ENCODE measurements around the gene KLF5.

KLF5 gene

GRCh38 chr13:73060251-73061160 is 1.7 kb downstream of the KLF5 start:
- DNase-seq, result no peak

DNA sequence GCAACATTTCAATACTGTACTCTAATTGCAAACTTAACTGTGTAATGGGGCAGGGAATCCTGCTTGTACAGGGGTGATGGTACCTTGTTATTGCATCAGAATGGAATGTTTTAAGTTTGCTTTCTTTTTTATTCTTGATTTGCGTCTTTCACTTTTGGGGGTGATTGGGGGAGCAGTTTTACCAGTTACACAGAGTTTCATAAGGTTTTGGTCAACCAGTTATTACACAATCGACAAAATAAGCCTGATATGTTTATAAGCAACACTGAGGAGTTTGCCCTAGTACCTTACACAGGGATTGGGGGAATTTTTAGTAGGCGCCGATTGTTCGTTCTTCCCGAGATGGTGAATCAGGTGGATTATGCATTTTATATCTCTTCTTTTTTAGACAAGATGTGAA is 2.7 kb downstream of the KLF5 start:
- DNase-seq, result no peak

DNA sequence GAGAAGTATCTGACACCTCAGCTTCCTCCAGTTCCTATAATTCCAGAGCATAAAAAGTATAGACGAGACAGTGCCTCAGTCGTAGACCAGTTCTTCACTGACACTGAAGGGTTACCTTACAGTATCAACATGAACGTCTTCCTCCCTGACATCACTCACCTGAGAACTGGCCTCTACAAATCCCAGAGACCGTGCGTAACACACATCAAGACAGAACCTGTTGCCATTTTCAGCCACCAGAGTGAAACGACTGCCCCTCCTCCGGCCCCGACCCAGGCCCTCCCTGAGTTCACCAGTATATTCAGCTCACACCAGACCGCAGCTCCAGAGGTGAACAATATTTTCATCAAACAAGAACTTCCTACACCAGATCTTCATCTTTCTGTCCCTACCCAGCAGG is 3.1 kb downstream of the KLF5 start:
- no peak for DNase-seq

- DNase-seq, result no peak
Measured at GRCh38 chr13:73062468-73062867, 3.7 kb downstream of the KLF5 start.

- no peak for DNase-seq
Measured at GRCh38 chr13:73063166-73063565, 4.4 kb downstream of the KLF5 start.

DNA sequence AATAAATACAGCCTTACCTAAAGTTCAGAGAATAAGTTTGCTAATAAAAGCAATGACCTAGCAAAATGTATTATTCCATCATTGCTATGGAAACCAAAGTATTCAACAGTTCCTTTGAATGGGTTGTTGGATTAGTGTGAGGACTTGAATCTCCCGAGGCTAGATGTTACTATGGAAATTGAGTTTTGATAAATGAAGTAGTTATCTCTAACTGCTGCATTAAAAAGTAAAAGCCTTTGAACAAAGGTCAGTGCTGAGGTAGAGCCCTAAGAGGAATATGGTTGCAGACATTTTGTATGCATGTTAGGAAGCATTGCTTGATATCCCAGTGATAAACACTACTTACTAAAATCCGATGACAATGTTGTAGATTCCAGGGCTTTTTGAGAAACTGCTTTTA is 6.2 kb downstream of the KLF5 start:
- no peak for DNase-seq

- no peak for DNase-seq
Measured at GRCh38 chr13:73065665-73066340, 7.0 kb downstream of the KLF5 start.

DNA sequence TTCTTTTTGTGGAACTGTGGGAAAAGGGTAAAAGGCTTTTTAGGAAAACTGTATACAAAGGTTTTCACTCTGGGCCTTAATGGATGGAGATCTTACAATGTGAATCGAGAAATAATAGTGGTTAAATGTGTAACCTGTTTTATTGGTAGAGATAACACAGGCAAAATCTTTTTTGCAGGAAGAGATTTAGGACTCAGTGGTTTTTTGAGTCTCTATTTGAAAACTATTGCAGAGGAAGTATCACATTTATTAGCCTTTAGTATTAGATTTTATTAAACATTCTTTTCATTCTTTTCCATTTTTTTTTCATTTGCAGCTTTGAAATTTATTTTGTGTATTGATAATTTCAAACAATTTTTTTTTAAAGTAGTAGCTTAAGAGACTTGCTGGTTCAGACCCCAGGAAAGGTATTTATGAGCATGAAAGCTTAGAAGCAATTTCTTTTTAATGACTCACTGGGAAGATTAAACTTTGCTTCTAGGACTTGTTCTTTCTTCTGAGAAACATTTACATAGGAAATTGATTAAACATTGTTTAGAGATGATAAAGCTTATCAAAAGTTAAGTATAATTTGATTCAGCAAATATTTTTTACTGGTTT is 10.5 kb downstream of the KLF5 start:
- DNase-seq, result no peak

DNA sequence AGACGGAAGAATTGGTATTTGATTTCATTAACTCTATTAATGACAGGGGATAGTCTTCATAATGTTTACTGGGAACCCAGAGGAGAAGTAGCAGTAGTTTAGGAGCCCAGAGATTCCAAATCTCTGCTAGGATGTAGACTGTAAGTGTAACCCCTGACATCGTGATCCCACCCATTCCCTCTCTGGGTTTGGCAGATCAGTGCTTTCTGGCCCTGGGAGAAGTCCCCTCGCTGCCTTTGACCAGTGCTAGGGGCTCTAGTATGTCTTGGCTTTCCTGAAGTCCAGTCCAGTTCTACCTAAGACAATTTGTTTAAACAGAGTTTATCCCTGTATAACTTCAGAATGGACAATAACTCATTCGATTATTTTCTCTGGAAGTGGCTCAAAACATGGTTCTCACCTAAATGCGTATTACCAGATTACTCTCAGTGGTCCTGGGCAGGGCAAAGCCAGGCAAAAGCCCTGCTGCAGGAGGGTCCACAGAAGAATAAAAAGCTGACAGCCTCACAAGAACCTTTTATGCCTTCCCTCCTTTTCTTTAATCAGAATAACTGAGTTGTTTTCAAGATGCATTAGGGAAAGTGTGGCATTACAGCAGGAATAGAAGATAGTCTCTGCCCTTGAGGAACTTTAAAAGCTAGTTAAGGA is 11.8 kb downstream of the KLF5 start:
- no peak for DNase-seq

DNA sequence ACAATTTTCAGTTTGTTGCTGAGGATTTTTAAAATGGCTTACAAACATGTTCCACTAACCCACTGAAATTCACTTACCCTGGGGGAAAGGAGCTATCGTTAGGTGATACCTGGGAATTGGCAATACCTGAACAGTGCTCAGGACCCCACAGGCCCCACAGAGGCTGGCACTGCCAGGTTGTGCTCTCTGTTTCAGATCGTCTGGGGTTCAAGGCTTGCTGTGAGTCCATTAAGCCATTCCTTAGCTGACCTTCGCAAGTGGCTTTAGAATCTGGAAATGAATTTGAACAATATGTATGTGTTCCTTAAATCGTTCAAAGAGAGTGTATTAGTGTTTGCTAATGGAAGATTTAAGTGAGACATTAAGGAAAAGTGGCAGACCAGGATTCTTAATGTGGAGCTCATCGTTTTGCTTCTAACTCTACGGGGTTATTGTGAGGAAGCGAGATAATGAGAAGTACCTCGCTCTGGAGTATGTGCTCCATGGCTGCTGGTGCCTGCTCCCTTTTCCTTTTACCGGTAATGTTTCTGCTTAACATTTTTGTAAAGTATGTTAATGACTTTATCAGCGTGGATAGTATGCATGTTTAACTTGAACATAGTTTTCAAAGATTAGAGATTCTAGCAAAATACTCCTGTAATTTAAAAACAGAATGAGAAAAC is 13.6 kb downstream of the KLF5 start:
- DNase-seq, result no peak

GRCh38 chr13:73073050-73073449 is 14.2 kb downstream of the KLF5 start:
- no peak for DNase-seq

GRCh38 chr13:73074014-73074413 is 15.2 kb downstream of the KLF5 start:
- no peak for DNase-seq

GRCh38 chr13:73074926-73075325 is 16.1 kb downstream of the KLF5 start:
- DNase-seq, result no peak

- no peak for DNase-seq
Measured at GRCh38 chr13:73075546-73075945, 16.7 kb downstream of the KLF5 start.

DNA sequence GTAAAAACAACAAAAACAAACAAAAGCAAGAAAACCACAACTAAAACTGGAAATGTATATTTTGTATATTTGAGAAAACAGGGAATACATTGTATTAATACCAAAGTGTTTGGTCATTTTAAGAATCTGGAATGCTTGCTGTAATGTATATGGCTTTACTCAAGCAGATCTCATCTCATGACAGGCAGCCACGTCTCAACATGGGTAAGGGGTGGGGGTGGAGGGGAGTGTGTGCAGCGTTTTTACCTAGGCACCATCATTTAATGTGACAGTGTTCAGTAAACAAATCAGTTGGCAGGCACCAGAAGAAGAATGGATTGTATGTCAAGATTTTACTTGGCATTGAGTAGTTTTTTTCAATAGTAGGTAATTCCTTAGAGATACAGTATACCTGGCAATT is 17.1 kb downstream of the KLF5 start:
- no peak for DNase-seq

GRCh38 chr13:73077865-73078264 is 19.1 kb downstream of the KLF5 start:
- DNase-seq, result no peak

DNA sequence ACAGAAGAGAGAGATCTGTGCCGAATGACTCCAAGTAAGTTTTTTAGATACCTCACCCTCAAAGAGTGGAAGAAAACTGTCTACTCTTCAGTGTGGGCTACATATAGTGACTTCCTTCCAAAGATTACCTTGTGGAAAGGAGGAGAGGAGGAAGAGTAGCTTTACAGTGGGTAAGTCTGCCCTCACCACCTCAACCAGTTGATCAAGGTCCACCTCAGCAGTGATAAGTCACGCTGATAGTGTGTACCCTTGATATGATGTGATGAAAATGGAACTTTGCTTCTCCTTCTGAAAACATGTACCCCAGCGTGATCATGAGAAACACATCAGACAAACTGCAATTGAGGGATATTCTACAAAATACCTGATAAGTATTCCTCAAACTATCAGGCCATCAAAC is 20.6 kb downstream of the KLF5 start:
- no peak for DNase-seq

- no peak for DNase-seq
Measured at GRCh38 chr13:73081256-73081915, 22.6 kb downstream of the KLF5 start.

DNA sequence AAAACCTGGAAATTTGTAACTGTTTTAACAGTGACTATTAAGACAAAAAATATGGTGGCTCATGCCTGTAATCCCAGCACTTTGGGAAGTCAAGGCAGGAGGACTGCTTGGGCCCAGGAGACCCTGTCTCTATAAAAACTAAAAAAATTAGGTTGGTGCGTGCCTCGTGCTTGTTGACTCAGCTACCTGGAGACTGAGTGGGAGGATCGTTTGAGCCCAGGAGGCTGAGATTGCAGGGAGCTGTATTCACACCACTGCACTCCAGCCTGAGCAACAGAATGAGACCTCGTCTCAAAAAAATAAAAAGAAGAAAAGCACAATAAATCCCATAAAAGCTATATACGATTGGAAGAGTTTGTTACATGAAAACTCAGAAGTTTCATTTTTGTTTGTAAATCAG is 23.7 kb downstream of the KLF5 start:
- no peak for DNase-seq

- no peak for DNase-seq
Measured at GRCh38 chr13:73082895-73083294, 24.1 kb downstream of the KLF5 start.

DNA sequence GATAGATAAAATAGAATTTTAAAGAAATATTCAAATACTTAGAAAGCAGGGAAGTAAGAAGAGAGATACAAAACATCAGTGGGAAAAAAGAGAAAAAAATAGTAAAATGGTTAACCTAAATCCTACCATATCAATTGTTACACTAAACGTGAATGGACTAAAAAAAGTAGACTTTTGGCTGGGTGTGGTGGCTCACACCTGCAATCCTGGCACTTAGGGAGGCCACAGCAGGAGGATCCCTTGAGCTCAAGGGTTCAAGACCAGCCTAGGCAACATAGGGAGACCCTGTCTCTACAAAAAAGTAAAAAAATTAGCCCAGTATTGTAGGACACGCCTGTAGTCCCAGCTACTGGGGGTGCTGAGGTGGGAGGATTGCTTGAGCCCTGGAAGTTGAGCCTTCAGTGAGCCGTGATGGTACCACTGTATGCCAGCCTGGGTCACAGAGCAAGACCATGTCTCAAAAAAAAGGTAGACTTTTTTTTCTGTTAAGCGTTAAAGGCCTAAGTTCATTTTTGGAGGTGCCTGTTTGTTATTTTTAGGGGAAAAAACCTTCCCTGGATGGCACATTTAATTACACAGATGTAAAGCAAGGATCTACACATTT is 29.6 kb downstream of the KLF5 start:
- no peak for DNase-seq

DNA sequence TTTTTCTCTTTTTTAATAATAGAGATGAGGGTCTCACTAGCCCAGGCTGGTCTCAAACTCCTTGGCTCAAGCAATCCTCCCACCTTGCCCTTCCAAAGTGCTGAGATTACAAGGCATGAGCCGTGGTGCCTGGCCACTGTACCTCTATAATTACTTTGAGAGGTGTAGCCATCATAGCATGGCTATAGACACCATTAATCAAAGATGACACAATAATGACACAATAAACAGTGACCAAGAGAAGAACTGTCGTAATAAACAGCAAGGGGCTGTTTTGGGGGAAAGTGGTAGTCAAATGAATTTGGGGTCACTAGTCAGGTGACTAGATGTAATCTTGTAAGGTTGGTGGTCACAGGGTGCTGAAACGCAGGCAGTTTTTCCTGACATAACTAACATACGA is 30.4 kb downstream of the KLF5 start:
- DNase-seq, result no peak
